Body of pancreas (tissue), 4 donors: Measurements from ENCODE around the gene USP31. TPM values are rescaled to one million over a fixed set of nuclear protein-coding genes. Genes with fewer than 3 reads are reported as not detected.

Source experiments
- ATAC-seq: fragments of 150-250 bp; one replicate; pipeline ENCODE4 v1.9.1; 2016
- DNase-seq, 4 donors: peaks; one replicate each; pipeline ENCODE4 v3.0.0-alpha.2; 2019
- H3K27ac ChIP-seq, 4 donors: fragments of 200-600 bp; sonication (generic); 1 replicate in 3 of 4; 2 replicates in 1 of 4; pipeline versions ENCODE4 v1.5.1 to v1.6.1; 2016 to 2019; ENCODE audit warnings: mild to moderate bottlenecking in 1 of 4, mixed read lengths in 1 of 4, moderate library complexity in 1 of 4
- H3K27me3 ChIP-seq, 2 donors: fragments of 200-600 bp; sonication (generic); one replicate each; pipeline ENCODE4 v1.6.0; 2016; ENCODE audit warnings: mild to moderate bottlenecking in 1 of 2
- H3K36me3 ChIP-seq, 2 donors: fragments of 200-600 bp; sonication (generic); replicated peaks in 1 of 2; 2 replicates each; pipeline ENCODE4 v1.5.1; 2016; ENCODE audit warnings: low read depth in 2 of 2; ENCODE audit not compliant: insufficient read depth in 1 of 2
- H3K4me1 ChIP-seq: fragments of 200-600 bp; sonication (generic); one replicate; pipeline ENCODE4 v1.6.0; 2016
- H3K4me3 ChIP-seq, 2 donors: fragments of 200-600 bp; sonication (generic); 1 replicate in 1 of 2; 2 replicates in 1 of 2; pipeline ENCODE4 v1.5.1; 2016 to 2019
- H3K9me3 ChIP-seq, 3 donors: fragments of 200-600 bp; sonication (generic); 1 replicate in 2 of 3; 2 replicates in 1 of 3; pipeline ENCODE4 v1.5.1; 2016
- POLR2A ChIP-seq, 3 donors: fragments of 450-650 bp; IDR thresholded peaks; one replicate each; pipeline ENCODE4 v1.6.1; 2016; ENCODE audit warnings: antibody characterized with exemption in 3 of 3, mild to moderate bottlenecking in 2 of 3
- WGBS, 2 donors: methylation state at CpG; one replicate each; pipeline ENCODE4 v1.1.5; 2017; 5-methylcytosine and 5-hydroxymethylcytosine counted together
- intact Hi-C: fragments of 100-400 bp; cut with DNase I; formaldehyde crosslinking; loops from one replicate; pipeline ENCODE4 v1.15.1; 2023
- total RNA-seq, 2 donors: library from RNA; depleted of rRNA; stranded (reverse); fragments of >200 nt; gene quantifications; one replicate each; pipeline ENCODE4 v1.1.0, GENCODE V29; 2016
- TF ChIP-seq, protein P1 (sequence below), 7 experiments: fragments of 450-650 bp in 4 of 7; fragments of 200-600 bp in 3 of 7; sonication (generic) in 3 of 7; IDR thresholded peaks; one replicate each; pipeline ENCODE4 v1.5.1; 2016 to 2019; ENCODE audit warnings: antibody characterized with exemption in 7 of 7

The USP31 gene
- total RNA-seq, 2 donors from 2014 or later = 5.2 to 8.6 TPM

- Histone ChIP-seq H3K27me3 (no peaks in the 10 kb centered on the region), H3K9me3 (no peaks in the 10 kb centered on the region), H3K36me3 (peaks cover 7 to 30% of the 10 kb centered on the region in 2 donors), H3K27ac (no peak overlapping the region), H3K4me1 (no peaks in the 10 kb centered on the region), H3K4me3 (no peak overlapping the region)
- WGBS, 2 donors = 93 to 94% methylated on average over 20 of the region's 20 CpGs
- DNase-seq = no peak
- ATAC-seq = no peak
- intact Hi-C loops = no loop called here
- TF ChIP-seq POLR2A (IDR thresholded peaks at IDR 0.05) = no peak
- TF ChIP-seq, protein P1, sequence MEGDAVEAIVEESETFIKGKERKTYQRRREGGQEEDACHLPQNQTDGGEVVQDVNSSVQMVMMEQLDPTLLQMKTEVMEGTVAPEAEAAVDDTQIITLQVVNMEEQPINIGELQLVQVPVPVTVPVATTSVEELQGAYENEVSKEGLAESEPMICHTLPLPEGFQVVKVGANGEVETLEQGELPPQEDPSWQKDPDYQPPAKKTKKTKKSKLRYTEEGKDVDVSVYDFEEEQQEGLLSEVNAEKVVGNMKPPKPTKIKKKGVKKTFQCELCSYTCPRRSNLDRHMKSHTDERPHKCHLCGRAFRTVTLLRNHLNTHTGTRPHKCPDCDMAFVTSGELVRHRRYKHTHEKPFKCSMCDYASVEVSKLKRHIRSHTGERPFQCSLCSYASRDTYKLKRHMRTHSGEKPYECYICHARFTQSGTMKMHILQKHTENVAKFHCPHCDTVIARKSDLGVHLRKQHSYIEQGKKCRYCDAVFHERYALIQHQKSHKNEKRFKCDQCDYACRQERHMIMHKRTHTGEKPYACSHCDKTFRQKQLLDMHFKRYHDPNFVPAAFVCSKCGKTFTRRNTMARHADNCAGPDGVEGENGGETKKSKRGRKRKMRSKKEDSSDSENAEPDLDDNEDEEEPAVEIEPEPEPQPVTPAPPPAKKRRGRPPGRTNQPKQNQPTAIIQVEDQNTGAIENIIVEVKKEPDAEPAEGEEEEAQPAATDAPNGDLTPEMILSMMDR (IDR thresholded peaks at IDR 0.05) = no peak
These were observed 81.0 kb downstream of the USP31 start for GRCh38 chr16:23068079-23068736.

- TF ChIP-seq, protein P1 (IDR thresholded peaks at IDR 0.05) = no peak
- no peak for TF ChIP-seq POLR2A (IDR thresholded peaks at IDR 0.05)
- no peak for DNase-seq
- Histone ChIP-seq H3K9me3 (no peaks in the 10 kb centered on the region), H3K27me3 (no peaks in the 10 kb centered on the region), H3K4me1 (no peaks in the 10 kb centered on the region), H3K4me3 (no peak overlapping the region), H3K36me3 (peaks cover 7 to 24% of the 10 kb centered on the region in 2 donors), H3K27ac (no peak overlapping the region)
- intact Hi-C loops = no loop called here
- no peak for ATAC-seq
- WGBS, 2 donors = 51 to 52% methylated on average over 3 of the region's 3 CpGs
These were observed 82.6 kb downstream of the USP31 start for GRCh38 chr16:23066676-23067075.

DNA sequence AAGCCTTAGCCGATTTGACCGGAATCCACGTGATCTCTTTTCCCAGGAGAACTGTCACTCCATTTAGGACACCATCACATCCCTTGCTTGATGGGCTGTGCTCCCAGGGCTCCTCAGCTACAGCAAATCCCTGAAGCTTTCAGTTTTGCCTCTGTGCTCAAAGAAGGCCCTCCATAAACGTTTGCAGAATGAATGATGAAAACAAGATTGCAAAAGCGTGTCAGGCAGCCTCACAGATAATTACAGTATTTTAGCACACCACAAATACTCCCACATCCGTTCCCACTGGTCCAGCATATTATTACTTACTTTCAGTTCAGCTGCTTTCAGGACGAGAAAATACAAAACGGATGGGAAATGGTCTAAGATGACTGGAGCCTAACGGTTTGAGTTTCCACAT lies 84.6 kb downstream of the USP31 start:
- intact Hi-C loops = no loop called here
- H3K27ac ChIP-seq = no peak overlapping the region
- peaks cover 7 to 17% of the 10 kb centered on the region in 2 donors for H3K36me3 ChIP-seq
- no peaks in the 10 kb centered on the region for H3K27me3 ChIP-seq
- TF ChIP-seq POLR2A (IDR thresholded peaks at IDR 0.05) = no peak
- TF ChIP-seq, protein P1 (IDR thresholded peaks at IDR 0.05) = no peak
- no peak overlapping the region for H3K4me3 ChIP-seq
- 70 to 71% methylated on average over 9 of the region's 9 CpGs for WGBS, 2 donors
- H3K4me1 ChIP-seq = no peaks in the 10 kb centered on the region
- ATAC-seq = no peak
- no peaks in the 10 kb centered on the region for H3K9me3 ChIP-seq
- DNase-seq = no peak

DNA sequence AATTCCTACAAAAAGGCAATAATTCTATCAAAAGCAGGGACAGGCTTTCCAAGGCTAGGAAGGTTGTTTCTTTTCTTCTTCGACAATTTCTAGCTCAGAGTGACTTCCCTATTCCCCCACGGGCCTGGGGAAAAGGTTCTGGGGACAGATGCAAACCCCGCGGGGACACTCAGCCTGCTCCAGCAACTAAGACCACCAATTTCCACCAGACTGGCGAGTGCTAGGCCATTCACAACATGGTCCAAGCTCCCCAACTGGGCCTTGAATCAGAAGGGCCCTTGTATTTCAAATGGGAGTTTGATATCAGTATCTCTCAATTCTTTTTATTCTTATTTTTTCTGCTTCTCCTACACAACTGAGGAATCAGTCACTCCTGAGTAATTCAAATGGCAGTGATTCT lies 86.7 kb downstream of the USP31 start:
- no peak for TF ChIP-seq POLR2A (IDR thresholded peaks at IDR 0.05)
- TF ChIP-seq, protein P1 (IDR thresholded peaks at IDR 0.05) = no peak
- Histone ChIP-seq H3K4me1 (no peaks in the 10 kb centered on the region), H3K27me3 (no peaks in the 10 kb centered on the region), H3K36me3 (peaks cover under 1 to 2% of the 10 kb centered on the region in 2 donors), H3K4me3 (no peak overlapping the region), H3K9me3 (no peaks in the 10 kb centered on the region), H3K27ac (no peak overlapping the region)
- DNase-seq (no peak), ATAC-seq (no peak)
- intact Hi-C loops = no loop called here
- 84 to 86% methylated on average over 5 of the region's 5 CpGs for WGBS, 2 donors

- Histone ChIP-seq H3K27me3 (no peaks in the 10 kb centered on the region), H3K36me3 (no peaks in the 10 kb centered on the region), H3K27ac (no peak overlapping the region), H3K9me3 (no peaks in the 10 kb centered on the region), H3K4me1 (no peaks in the 10 kb centered on the region), H3K4me3 (no peak overlapping the region)
- intact Hi-C loops = no loop called here
- TF ChIP-seq POLR2A (IDR thresholded peaks at IDR 0.05) = no peak
- TF ChIP-seq, protein P1 (IDR thresholded peaks at IDR 0.05) = no peak
- ATAC-seq (no peak), DNase-seq (no peak)
- 62 to 65% methylated on average over 7 of the region's 7 CpGs for WGBS, 2 donors
These were observed 87.6 kb downstream of the USP31 start for GRCh38 chr16:23061669-23062068.
